ENCODE data around the gene AKAP9. TPM values are rescaled to one million over a fixed set of nuclear protein-coding genes. Genes with fewer than 3 reads are reported as not detected.

The AKAP9 gene
- total RNA-seq, 6 experiments from 2014 or later: 30.9 to 63.7 (median 40.5) TPM

- H3K9me3 ChIP-seq: no peaks in the 10 kb centered on the region
- no peak for DNase-seq
- peaks cover 0 to 42% (median 4%) of the 10 kb centered on the region in 4 donors for H3K36me3 ChIP-seq
- no peak overlapping the region for H3K27ac ChIP-seq
- H3K27me3 ChIP-seq: no peaks in the 10 kb centered on the region
- H3K4me1 ChIP-seq: peaks cover 0 to 14% (median 0%) of the 10 kb centered on the region in 4 donors
- TF ChIP-seq POLR2A (IDR thresholded peaks at IDR 0.05) (no peak), CTCF (IDR thresholded peaks at IDR 0.05) (no peak)
- ATAC-seq: no peak
- no peak overlapping the region for H3K4me3 ChIP-seq
- WGBS (ENCODE audit: insufficient coverage, low coverage, low lambda C conversion rate, missing lambda C conversion rate): 68% methylated on average over 5 of the region's 5 CpGs
- intact Hi-C loops (cut with DNase I): no loop called here
Observed at GRCh38 chr7:92131093-92131492, 190.4 kb downstream of the AKAP9 start.

DNA sequence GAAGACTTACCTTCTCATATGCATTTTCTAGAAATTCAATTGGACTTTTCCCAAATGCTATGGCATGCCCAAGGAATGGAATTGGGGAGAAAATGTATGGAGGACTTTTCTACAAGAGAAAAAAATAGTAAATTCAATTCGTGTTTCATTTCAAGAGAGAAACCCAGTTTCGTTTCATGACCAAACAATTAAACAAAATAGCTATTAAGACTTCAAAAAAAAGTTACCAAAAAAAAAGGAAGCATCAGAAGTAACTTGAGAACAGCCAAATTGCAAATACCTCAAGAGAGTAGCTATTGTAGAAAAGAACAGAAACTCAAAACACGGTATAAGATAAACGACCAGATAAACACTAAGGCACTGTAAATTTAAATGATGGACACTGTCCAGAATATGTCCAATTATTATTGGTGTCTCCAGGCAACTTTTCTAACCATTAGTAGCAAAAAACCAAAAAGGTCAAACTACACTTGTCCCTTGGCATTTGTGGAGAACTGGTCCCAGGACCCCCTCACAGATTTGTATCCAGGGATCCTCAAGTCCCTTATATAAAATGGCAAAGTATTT lies 191.2 kb downstream of the AKAP9 start:
- Histone ChIP-seq H3K27me3 (no peaks in the 10 kb centered on the region), H3K4me3 (no peak overlapping the region), H3K9me3 (no peaks in the 10 kb centered on the region), H3K27ac (no peak overlapping the region), H3K4me1 (peaks cover 0 to 14% (median 0%) of the 10 kb centered on the region in 4 donors), H3K36me3 (peaks cover 0 to 35% (median 0%) of the 10 kb centered on the region in 4 donors)
- WGBS (ENCODE audit: insufficient coverage, low coverage, low lambda C conversion rate, missing lambda C conversion rate): 22% methylated on average over 4 of the region's 4 CpGs
- ATAC-seq (no peak), DNase-seq (no peak)
- no peak for TF ChIP-seq CTCF (IDR thresholded peaks at IDR 0.05)
- TF ChIP-seq POLR2A (IDR thresholded peaks at IDR 0.05): no peak
- intact Hi-C loops (cut with DNase I): no loop called here

DNA sequence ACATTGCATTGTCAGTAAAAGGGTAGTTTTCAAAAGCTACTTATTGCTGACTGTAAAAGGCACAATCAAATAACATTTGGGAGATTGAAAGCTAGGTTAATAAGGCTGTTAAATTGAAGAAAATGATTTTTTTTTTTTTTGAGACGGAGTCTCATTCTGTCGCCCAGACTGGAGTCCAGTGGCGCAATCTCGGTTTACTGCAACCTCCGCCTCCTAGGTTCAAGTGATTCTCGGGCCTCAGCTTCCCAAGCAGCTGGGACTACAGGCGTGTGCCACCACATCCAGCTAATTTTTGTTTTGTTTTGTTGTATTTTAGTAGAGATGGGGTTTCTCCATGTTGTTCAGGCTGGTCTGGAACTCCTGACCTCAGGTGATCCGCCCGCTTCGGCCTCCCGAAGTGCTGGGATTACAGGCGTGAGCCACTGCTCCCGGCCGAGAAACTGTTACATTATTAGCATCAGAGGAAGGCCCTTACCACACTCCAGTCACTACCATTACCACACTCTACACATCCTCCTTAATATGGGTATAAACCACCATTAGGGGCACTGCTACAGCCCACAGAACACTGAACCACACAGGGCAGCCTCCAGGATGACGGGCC lies 192.6 kb downstream of the AKAP9 start:
- intact Hi-C loops (cut with DNase I): no loop called here
- WGBS (ENCODE audit: insufficient coverage, low coverage, low lambda C conversion rate, missing lambda C conversion rate): 18% methylated on average over 14 of the region's 15 CpGs
- Histone ChIP-seq H3K36me3 (peaks cover 0 to 21% (median 0%) of the 10 kb centered on the region in 4 donors), H3K4me3 (peak overlapping the region; percentile 90 to 99 (median 94)), H3K4me1 (peaks cover 0 to 14% (median 0%) of the 10 kb centered on the region in 4 donors), H3K27me3 (no peaks in the 10 kb centered on the region), H3K27ac (peak overlapping the region; percentile 97 to 100 (median 98)), H3K9me3 (no peaks in the 10 kb centered on the region)
- ATAC-seq (peak; percentile 3 to 9 (median 3)), DNase-seq (no peak)
- TF ChIP-seq CTCF (IDR thresholded peaks at IDR 0.05) (no peak), POLR2A (IDR thresholded peaks at IDR 0.05) (no peak)

DNA sequence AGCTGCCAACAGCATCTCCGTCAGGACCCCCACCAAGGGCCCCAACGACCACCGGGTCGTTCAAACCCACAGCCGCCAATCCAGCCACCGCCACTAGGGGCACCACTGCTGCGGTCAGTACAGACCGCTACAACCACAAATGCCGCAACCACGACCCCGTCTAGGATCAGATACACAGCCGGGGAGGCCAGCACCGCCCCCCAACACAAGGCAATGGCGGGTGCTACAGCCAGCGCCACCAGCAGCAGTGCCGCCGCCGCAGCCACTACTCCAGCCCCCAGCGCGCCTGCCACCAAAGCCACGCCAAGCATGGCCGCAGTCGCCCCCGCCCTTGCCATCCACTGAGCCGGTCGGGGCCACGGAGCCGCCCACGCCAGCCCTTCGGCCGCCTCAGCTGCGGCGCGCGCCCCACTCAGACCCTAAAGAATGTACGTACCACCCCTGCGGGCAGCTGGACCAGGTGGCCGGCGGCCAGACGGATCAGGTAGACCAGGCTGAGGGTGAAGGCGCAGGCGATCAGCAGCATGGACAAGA lies 193.1 kb downstream of the AKAP9 start:
- peak; percentile 46 to 59 (median 56) for ATAC-seq

More for the DNA sequence above, 193.1 kb downstream of the AKAP9 start:
- Histone ChIP-seq H3K36me3 (peaks cover 0 to 17% (median 0%) of the 10 kb centered on the region in 4 donors), H3K27me3 (no peaks in the 10 kb centered on the region), H3K27ac (peak overlapping the region; percentile 97 to 100 (median 98)), H3K4me1 (peaks cover 0 to 14% (median 0%) of the 10 kb centered on the region in 4 donors), H3K4me3 (peak overlapping the region; percentile 90 to 99 (median 94)), H3K9me3 (no peaks in the 10 kb centered on the region)
- intact Hi-C loops (cut with DNase I): no loop called here
- DNase-seq: peak; percentile 76 to 80 (median 77)
- WGBS (ENCODE audit: insufficient coverage, low coverage, low lambda C conversion rate, missing lambda C conversion rate): 0% methylated on average over 12 of the region's 42 CpGs
- TF ChIP-seq POLR2A (IDR thresholded peaks at IDR 0.05) (no peak), CTCF (IDR thresholded peaks at IDR 0.05) (peak; percentile 71 to 85 (median 77))
